Activated CD4-positive, alpha-beta T cell treated with anti-CD3 and anti-CD28 coated beads for 36 hours (primary cell): ENCODE measurements around the gene SUPT20HL2. TPM values are rescaled to one million over a fixed set of nuclear protein-coding genes. Genes with fewer than 3 reads are reported as not detected.

Source experiments
- ATAC-seq: fragments of 200-7000 bp; cut with Tn5 transposase; one replicate; pipeline ENCODE4 v1.10.0; 2021; ENCODE audit warnings: mild to moderate bottlenecking, moderate library complexity
- CTCF ChIA-PET: fragments of 350-600 bp; sonication (Branson Sonifier 250); formaldehyde crosslinking; loops from one replicate; lab custom pipeline; 2021; ENCODE audit warnings: antibody characterized with exemption; lab: Charles Lee
- POLR2A ChIA-PET: fragments of 350-600 bp; sonication (Branson Sonifier 250); formaldehyde crosslinking; loops from one replicate; lab custom pipeline; 2021; ENCODE audit warnings: antibody characterized with exemption, inconsistent platforms; lab: Charles Lee
- DNase-seq: peaks from one replicate; pipeline ENCODE4 v3.0.0-alpha.2; 2020
- H3K27ac Mint-ChIP-seq: one replicate; pipeline ENCODE4 v1.8.0; 2021; ENCODE audit warnings: mixed read lengths
- H3K27me3 Mint-ChIP-seq: one replicate; pipeline ENCODE4 v1.8.0; 2021; ENCODE audit warnings: mixed read lengths
- H3K36me3 Mint-ChIP-seq: one replicate; pipeline ENCODE4 v1.8.0; 2021; ENCODE audit warnings: low read depth, mixed read lengths
- H3K4me1 Mint-ChIP-seq: one replicate; pipeline ENCODE4 v1.8.0; 2021; ENCODE audit warnings: mixed read lengths
- H3K4me3 Mint-ChIP-seq: one replicate; pipeline ENCODE4 v1.8.0; 2021; ENCODE audit warnings: mild to moderate bottlenecking, moderate library complexity, mixed read lengths
- H3K9me3 Mint-ChIP-seq: one replicate; pipeline ENCODE4 v1.8.0; 2021; ENCODE audit warnings: low read depth, mixed read lengths
- intact Hi-C, 2 experiments: fragments of 100-400 bp; cut with DNase I in 1 of 2; cut with micrococcal nuclease in 1 of 2; formaldehyde crosslinking; loops; one replicate each; pipeline versions ENCODE4 v1.14.2 to v1.15.1; 2022 to 2024; cut with DNase I, micrococcal nuclease
- total RNA-seq, 2 experiments: library from RNA; stranded (reverse); gene quantifications; one replicate each; pipeline ENCODE4 v1.2.3, GENCODE V29; 2021

Gene SUPT20HL2
- total RNA-seq, 2 experiments from 2014 or later: not detected

DNA sequence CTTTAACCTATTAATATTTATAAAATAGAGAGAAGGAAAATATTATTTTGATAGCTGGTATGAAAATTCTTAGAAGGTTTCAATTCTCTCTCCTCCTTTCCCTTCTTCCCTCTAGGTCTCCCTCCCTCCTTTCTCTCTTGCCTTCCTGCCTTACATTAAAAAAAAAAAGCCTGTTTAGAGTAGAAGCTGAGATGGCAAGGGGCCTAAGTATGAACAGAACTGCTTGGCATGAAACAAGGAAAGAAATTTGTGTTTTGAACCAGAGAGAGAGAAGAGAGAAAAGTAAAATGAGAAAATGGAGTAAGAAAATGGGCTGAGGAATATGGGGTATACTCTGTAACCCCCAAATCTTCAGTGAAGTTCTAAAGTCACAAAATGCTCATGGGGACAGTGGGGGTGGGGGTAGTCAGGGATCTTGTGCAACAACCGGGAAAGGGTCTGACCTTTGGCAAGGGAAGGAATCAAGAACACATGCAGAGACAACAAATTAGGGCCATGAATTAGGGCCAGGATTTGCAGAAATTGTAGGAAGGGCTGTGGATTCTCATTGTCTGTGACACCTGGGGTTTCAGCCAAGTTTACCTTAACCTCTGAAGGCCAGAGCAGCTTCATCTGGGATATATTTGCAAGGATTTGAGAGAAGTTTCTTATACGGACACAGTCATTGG, 30.6 kb downstream of the SUPT20HL2 start:
- DNase-seq: no peak
- CTCF ChIA-PET: interaction anchor here (0.6 kb wide), 1 partner anchor 13 kb away, joined by 3 read pairs; no protein-coding TSS in a partner anchor

DNA sequence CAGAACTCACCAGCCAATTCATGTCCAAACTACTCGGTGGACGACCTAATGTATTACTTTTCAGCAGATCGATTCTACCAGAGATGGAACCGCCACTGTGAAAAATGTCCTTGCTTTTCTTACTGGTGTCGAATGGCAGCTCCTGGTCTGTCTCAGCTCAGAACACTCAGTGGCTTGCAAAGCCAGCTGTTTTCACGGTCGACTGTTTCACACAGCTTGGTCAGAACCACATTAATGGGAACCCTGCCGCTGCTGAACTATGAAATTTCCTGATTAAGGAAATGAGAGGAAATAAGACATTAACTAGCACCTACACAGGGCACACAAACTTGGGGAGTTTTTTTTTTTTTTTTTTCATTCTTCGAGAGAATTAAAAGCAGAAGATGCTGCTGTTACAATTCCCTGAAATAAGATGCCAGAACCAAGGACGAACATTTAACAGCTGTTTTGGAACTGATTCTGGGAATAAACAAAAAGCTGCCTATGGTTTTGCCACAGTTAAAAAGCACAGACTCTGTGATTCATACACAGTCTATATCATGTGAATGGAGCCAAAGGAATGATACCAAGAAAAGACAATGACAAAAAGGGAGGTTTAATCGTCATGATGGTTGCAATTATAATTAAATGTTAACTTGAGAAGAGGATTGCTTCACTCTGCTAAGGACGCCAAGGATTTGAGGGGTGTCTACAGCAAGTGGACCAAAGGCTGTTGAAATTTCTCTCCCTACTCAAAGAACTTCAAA, 31.3 kb downstream of the SUPT20HL2 start:
- no peak for ATAC-seq

More for the DNA sequence above, 30.6 kb downstream of the SUPT20HL2 start:
- no peak overlapping the region for H3K4me3 Mint-ChIP-seq
- intact Hi-C loops: no loop called here
- no peaks in the 10 kb centered on the region for H3K9me3 Mint-ChIP-seq
- ATAC-seq: no peak
- H3K36me3 Mint-ChIP-seq: no peaks in the 10 kb centered on the region
- no peaks in the 10 kb centered on the region for H3K4me1 Mint-ChIP-seq
- H3K27ac Mint-ChIP-seq: no peak overlapping the region
- POLR2A ChIA-PET: no interaction called here
- peaks cover 2% of the 10 kb centered on the region for H3K27me3 Mint-ChIP-seq

DNA sequence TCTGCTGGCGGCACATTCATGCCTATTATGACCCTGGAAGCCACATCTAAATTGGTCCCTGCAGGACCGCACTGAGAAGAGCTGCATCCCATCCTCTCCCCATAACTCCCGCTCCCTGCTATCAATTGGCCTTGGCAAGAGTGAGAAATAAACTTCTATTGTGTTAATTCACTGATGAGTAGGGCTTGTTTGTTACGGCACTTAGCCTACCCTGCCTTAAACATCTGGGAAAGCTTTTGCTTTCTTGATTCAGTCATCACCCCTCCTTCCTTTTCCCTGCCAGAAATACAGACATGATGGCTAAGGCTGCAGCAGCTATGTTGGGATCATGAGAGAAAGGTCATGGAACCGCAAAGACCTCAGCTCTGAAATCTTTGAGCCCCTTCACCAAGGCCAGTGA, 36.5 kb downstream of the SUPT20HL2 start:
- ATAC-seq (no peak), DNase-seq (no peak)
- no peaks in the 10 kb centered on the region for H3K9me3 Mint-ChIP-seq
- H3K4me1 Mint-ChIP-seq: no peaks in the 10 kb centered on the region
- intact Hi-C loops: no loop called here
- no peak overlapping the region for H3K27ac Mint-ChIP-seq
- no peaks in the 10 kb centered on the region for H3K36me3 Mint-ChIP-seq
- no peak overlapping the region for H3K4me3 Mint-ChIP-seq
- ChIA-PET POLR2A (no interaction called here), CTCF (no interaction called here)
- no peaks in the 10 kb centered on the region for H3K27me3 Mint-ChIP-seq

More for the DNA sequence above, 31.3 kb downstream of the SUPT20HL2 start:
- peaks cover 2% of the 10 kb centered on the region for H3K27me3 Mint-ChIP-seq
- H3K36me3 Mint-ChIP-seq: no peaks in the 10 kb centered on the region
- intact Hi-C loops: no loop called here
- no peak overlapping the region for H3K4me3 Mint-ChIP-seq
- H3K9me3 Mint-ChIP-seq: no peaks in the 10 kb centered on the region
- H3K4me1 Mint-ChIP-seq: no peaks in the 10 kb centered on the region
- no peak for DNase-seq
- H3K27ac Mint-ChIP-seq: no peak overlapping the region
- CTCF ChIA-PET: interaction anchor here (1.9 kb wide), 1 partner anchor 13 kb away, joined by 4 read pairs; no protein-coding TSS in a partner anchor
- POLR2A ChIA-PET: no interaction called here

DNA sequence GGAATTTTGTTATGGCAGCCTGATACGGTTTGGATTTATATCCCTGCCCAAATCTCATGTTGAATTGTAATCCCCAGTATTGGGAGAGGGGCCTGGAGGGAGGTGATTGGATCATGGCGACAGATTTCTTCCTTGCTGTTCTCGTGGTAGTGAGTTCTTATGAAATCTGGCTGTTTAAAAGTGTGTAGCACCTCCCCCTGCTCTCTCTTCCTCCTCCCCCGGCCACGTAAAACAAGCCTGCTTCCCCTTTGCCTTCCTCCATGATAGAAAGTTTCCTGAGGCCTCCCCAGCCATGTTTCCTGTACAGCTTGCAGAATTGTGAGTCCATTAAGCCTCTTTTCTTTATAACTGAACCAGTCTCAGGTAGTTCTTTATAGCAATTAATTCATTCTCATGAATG, 37.9 kb downstream of the SUPT20HL2 start:
- Mint-ChIP-seq H3K9me3 (peaks cover 3% of the 10 kb centered on the region), H3K27ac (no peak overlapping the region), H3K4me1 (no peaks in the 10 kb centered on the region), H3K4me3 (no peak overlapping the region), H3K36me3 (no peaks in the 10 kb centered on the region), H3K27me3 (no peaks in the 10 kb centered on the region)
- ChIA-PET CTCF (no interaction called here), POLR2A (no interaction called here)
- intact Hi-C loops: no loop called here
- no peak for DNase-seq
- ATAC-seq: no peak

DNA sequence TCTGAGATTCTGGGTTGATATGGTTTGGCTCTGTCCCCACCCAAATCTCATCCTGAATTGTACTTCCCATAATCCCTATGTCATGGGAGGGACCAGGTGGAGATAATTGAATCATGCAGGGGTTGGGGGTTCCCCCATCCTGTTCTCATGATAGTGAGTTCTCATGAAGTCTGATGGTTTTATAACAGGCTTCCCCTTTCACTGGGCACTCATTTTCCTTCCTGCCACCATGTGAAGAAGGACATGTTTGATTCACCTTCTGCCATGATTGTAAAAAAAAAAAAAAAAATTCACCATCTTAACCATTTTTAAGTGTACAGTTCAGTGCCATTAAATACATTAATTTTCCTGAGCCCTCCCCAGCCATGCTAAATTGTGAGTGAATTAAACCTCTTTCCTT, 42.6 kb downstream of the SUPT20HL2 start:
- ChIA-PET POLR2A (no interaction called here), CTCF (no interaction called here)
- no peak overlapping the region for H3K4me3 Mint-ChIP-seq
- peaks cover 3% of the 10 kb centered on the region for H3K27me3 Mint-ChIP-seq
- H3K36me3 Mint-ChIP-seq: no peaks in the 10 kb centered on the region
- intact Hi-C loops: no loop called here
- no peak for ATAC-seq
- peaks cover 4% of the 10 kb centered on the region for H3K9me3 Mint-ChIP-seq
- DNase-seq: no peak
- H3K4me1 Mint-ChIP-seq: no peaks in the 10 kb centered on the region
- H3K27ac Mint-ChIP-seq: no peak overlapping the region

DNA sequence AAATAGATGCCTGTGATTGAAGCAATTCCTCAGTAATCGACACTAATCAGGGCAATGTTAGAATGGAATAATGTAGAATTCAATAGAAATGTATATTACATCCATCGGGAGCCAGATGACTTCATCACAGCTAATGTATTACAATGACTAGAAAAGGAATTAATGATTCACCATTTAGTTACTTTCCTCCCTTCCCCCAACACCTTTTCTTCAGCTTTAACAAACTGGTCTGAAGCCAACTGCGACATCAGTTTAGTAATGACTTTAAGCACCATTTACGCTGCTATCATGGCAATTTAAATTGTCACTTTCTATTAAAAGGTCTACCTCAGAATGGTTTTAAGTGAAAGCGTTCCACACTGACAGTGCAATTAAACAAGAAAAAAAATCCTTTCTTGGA, 45.1 kb downstream of the SUPT20HL2 start:
- CTCF ChIA-PET: interaction anchor here (0.6 kb wide), 2 partner anchors 62 to 753 kb away, joined by 3 to 4 read pairs; no protein-coding TSS in a partner anchor

DNA sequence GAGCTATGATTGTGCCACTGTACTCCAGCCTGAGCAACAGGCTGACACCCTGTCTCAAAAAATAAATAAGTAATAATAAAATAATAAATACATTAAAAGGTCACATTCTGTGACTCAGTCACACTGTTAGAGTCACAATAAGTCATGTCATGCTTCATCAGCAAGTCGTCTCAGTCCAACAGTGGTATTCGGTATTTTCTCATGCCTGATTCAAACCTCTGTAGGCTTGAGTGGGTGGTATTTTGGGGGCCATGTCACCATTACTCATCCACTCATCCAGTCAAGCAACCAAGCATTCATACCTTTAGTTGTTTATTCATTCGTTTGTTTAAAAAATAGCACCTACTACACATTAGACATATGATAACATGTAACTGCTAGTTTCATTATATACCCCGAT, 46.9 kb downstream of the SUPT20HL2 start:
- POLR2A ChIA-PET: interaction anchor here (0.6 kb wide), 1 partner anchor 390 kb away, joined by 3 read pairs; no protein-coding TSS in a partner anchor
- Mint-ChIP-seq H3K27me3 (peaks cover 3% of the 10 kb centered on the region), H3K27ac (no peak overlapping the region), H3K4me1 (peaks cover 8% of the 10 kb centered on the region), H3K4me3 (no peak overlapping the region), H3K9me3 (peaks cover 4% of the 10 kb centered on the region), H3K36me3 (no peaks in the 10 kb centered on the region)
- DNase-seq (no peak), ATAC-seq (no peak)
- CTCF ChIA-PET: no interaction called here
- intact Hi-C loops: loop anchor here in 1 of 2 experiments (10.0 kb wide), 2 partner anchors 128 to 228 kb away; no protein-coding TSS in a partner anchor

More for the DNA sequence above, 45.1 kb downstream of the SUPT20HL2 start:
- H3K27me3 Mint-ChIP-seq: peaks cover 3% of the 10 kb centered on the region
- no peak overlapping the region for H3K4me3 Mint-ChIP-seq
- POLR2A ChIA-PET: no interaction called here
- intact Hi-C loops: loop anchor here in 1 of 2 experiments (10.0 kb wide), 2 partner anchors 126 to 226 kb away; no protein-coding TSS in a partner anchor
- no peaks in the 10 kb centered on the region for H3K36me3 Mint-ChIP-seq
- no peak overlapping the region for H3K27ac Mint-ChIP-seq
- H3K4me1 Mint-ChIP-seq: peaks cover 5% of the 10 kb centered on the region
- H3K9me3 Mint-ChIP-seq: peaks cover 4% of the 10 kb centered on the region
- DNase-seq (no peak), ATAC-seq (no peak)

DNA sequence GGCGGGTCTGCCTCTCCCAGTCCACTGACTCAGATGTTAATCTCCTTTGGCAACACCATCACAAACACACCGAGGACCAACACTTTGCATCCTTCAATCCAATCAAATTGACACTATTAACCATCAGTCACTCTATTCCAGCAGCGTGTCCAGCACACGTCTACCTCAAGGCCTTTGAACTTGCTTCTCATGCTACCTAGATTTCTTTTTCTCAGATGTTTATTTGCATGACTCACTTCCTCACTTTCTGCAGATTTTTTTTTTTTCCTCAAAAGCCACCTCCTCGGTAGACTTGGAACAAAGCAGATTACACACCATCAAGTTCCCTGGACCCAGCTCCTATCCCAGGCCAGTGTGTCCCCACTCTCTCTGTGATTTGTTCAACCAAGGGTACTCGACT, 49.5 kb downstream of the SUPT20HL2 start:
- H3K4me3 Mint-ChIP-seq: no peak overlapping the region
- peaks cover 21% of the 10 kb centered on the region for H3K4me1 Mint-ChIP-seq
- H3K27ac Mint-ChIP-seq: no peak overlapping the region
- H3K9me3 Mint-ChIP-seq: no peaks in the 10 kb centered on the region
- peaks cover 2% of the 10 kb centered on the region for H3K27me3 Mint-ChIP-seq
- ATAC-seq (no peak), DNase-seq (no peak)
- no peaks in the 10 kb centered on the region for H3K36me3 Mint-ChIP-seq
- ChIA-PET POLR2A (no interaction called here), CTCF (no interaction called here)
- intact Hi-C loops: loop anchor here (5.0 to 10.0 kb wide), 3 partner anchors 130 to 233 kb away; no protein-coding TSS in a partner anchor

DNA sequence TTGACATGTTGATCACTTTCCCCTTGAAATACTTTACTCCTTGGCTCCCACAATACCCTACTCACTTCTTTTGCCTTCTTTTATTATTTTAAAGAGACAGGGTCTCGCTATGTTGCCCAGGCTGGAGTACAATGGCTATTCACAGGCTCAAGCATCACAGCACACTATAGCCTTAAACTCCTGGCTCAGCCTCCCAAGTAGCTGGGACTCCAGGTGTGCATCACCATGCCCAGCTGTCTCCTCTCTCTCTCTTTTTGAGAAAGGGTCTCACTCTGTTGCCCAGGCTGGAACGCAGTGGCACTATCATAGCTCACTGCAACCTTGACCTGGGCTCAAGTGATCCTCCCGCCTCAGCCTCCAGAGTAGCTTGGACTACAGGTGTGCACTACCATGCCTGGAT, 51.6 kb downstream of the SUPT20HL2 start:
- H3K36me3 Mint-ChIP-seq: no peaks in the 10 kb centered on the region
- intact Hi-C loops: loop anchor here (5.0 to 10.0 kb wide), 3 partner anchors 132 to 235 kb away; no protein-coding TSS in a partner anchor
- H3K27ac Mint-ChIP-seq: no peak overlapping the region
- peaks cover 21% of the 10 kb centered on the region for H3K4me1 Mint-ChIP-seq
- no peaks in the 10 kb centered on the region for H3K9me3 Mint-ChIP-seq
- DNase-seq (no peak), ATAC-seq (no peak)
- ChIA-PET CTCF (interaction anchor here (1.3 kb wide), 1 partner anchor 31 kb away, joined by 3 read pairs; no protein-coding TSS in a partner anchor), POLR2A (no interaction called here)
- no peak overlapping the region for H3K4me3 Mint-ChIP-seq
- H3K27me3 Mint-ChIP-seq: no peaks in the 10 kb centered on the region
